Panc1 (cell line): ENCODE measurements around the gene GRIK3. TPM values are rescaled to one million over a fixed set of nuclear protein-coding genes. Genes with fewer than 3 reads are reported as not detected.

Source experiments
- ATAC-seq: fragments of 200-7000 bp; cut with Tn5 transposase; 2 replicates; pipeline ENCODE4 v1.9.1; 2020; ENCODE audit warnings: mild to moderate bottlenecking, moderate library complexity
- BruUV-seq: library from RNA; stranded (reverse); fragments of 400-500 nt; replicated peaks from 2 replicates; lab custom pipeline; 2021; lab: Mats Ljungman, UMichigan
- CTCF ChIA-PET: fragments of 300-600 bp; sonication (Branson Sonifier 250); formaldehyde crosslinking; loops from one replicate; lab custom pipeline; 2022; ENCODE audit warnings: antibody characterized with exemption; lab: Charles Lee
- POLR2A ChIA-PET: fragments of 300-600 bp; sonication (Branson Sonifier 250); formaldehyde crosslinking; loops from one replicate; lab custom pipeline; 2022; ENCODE audit warnings: antibody characterized with exemption; lab: Charles Lee
- DNase-seq: peaks from one replicate; pipeline ENCODE4 v3.0.0-alpha.2; 2010; ENCODE audit warnings: low read depth, low spot score
- H3K27ac ChIP-seq: 2 replicates; pipeline ENCODE4 v1.5.1; 2011; ENCODE audit warnings: mild to moderate bottlenecking, low read length, inconsistent platforms
- H3K27me3 ChIP-seq: fragments of 200-500 bp; sonication (Bioruptor generic); 2 replicates; pipeline ENCODE4 v1.6.0; 2014; ENCODE audit warnings: low read length, inconsistent platforms; ENCODE audit not compliant: control insufficient read depth, insufficient read depth
- H3K36me3 ChIP-seq: fragments of 200-500 bp; sonication (Bioruptor generic); 2 replicates; pipeline ENCODE4 v1.5.1; 2014; ENCODE audit warnings: inconsistent platforms, mild to moderate bottlenecking, low read length, moderate library complexity; ENCODE audit not compliant: control insufficient read depth, insufficient read depth
- H3K4me1 ChIP-seq: 2 replicates; pipeline ENCODE4 v1.5.1; 2011; ENCODE audit warnings: inconsistent platforms, mild to moderate bottlenecking, low read length, moderate library complexity; ENCODE audit not compliant: control insufficient read depth, insufficient read depth
- H3K4me3 ChIP-seq, 2 experiments: 2 replicates each; pipeline ENCODE4 v1.5.1; 2011 to 2012; ENCODE audit warnings: low read depth in 2 of 2, low read length in 2 of 2, mild to moderate bottlenecking in 2 of 2, inconsistent platforms in 1 of 2, moderate library complexity in 1 of 2
- H3K9me3 ChIP-seq: fragments of 200-500 bp; sonication (Bioruptor generic); 2 replicates; pipeline ENCODE4 v1.5.1; 2014; ENCODE audit warnings: low read depth, mild to moderate bottlenecking, inconsistent platforms, low read length, moderate library complexity; ENCODE audit not compliant: control insufficient read depth, insufficient read depth
- CTCF ChIP-seq: fragments of 450-650 bp; IDR thresholded peaks from 2 replicates; pipeline ENCODE4 v1.5.1; 2017; ENCODE audit warnings: mild to moderate bottlenecking
- POLR2AphosphoS5 ChIP-seq: IDR thresholded peaks from 2 replicates; pipeline ENCODE4 v1.6.1; 2012; ENCODE audit warnings: mild to moderate bottlenecking, low read depth, low read length, moderate library complexity
- REST ChIP-seq, 2 experiments: IDR thresholded peaks; 2 replicates each; pipeline ENCODE4 v1.6.1; 2011 to 2012; ENCODE audit warnings: low read depth in 2 of 2, control low read depth in 1 of 2, low read length in 1 of 2, mild to moderate bottlenecking in 1 of 2, moderate library complexity in 1 of 2; ENCODE audit not compliant: insufficient read depth in 1 of 2
- SIN3A ChIP-seq: IDR thresholded peaks from 2 replicates; pipeline ENCODE4 v1.6.1; 2012; ENCODE audit warnings: low read depth, mild to moderate bottlenecking, low read length, moderate library complexity, borderline replicate concordance; ENCODE audit not compliant: insufficient read depth
- TCF7L2 ChIP-seq: IDR thresholded peaks from 2 replicates; pipeline ENCODE4 v1.6.1; 2011; ENCODE audit warnings: mild to moderate bottlenecking, low read depth, low read length, inconsistent platforms
- in situ Hi-C: cut with HindIII; loops from 2 replicates; pipeline ENCODE4 v1.10.0; 2016; ENCODE audit warnings: low sequenced_read_pairs, low pct_unique_long_range_greater_than_20kb
- intact Hi-C: fragments of 100-400 bp; cut with micrococcal nuclease; formaldehyde crosslinking; loops from one replicate; pipeline ENCODE4 v1.10.0; 2022; ENCODE audit not compliant: unreplicated experiment
- total RNA-seq: library from RNA; stranded (reverse); gene quantifications from one replicate; pipeline ENCODE4 v1.2.1, GENCODE V29; 2021; ENCODE audit not compliant: unreplicated experiment

The GRIK3 gene
- total RNA-seq, 1 experiment from 2014 or later = not detected

GRCh38 chr1:36796733-36797132 is 237.6 kb downstream of the GRIK3 start:
- ChIA-PET POLR2A (interaction anchor here (0.6 kb wide), 1 partner anchor 68 kb away, joined by 3 read pairs; no protein-coding TSS in a partner anchor), CTCF (no interaction called here)
- in situ Hi-C loops = no loop called here
- DNase-seq = no peak
- H3K27ac ChIP-seq = no peak overlapping the region
- H3K36me3 ChIP-seq = no peaks in the 10 kb centered on the region
- peaks cover 10% of the 10 kb centered on the region; the same call in 1 of the 2 replicates for H3K27me3 ChIP-seq
- no peak for TF ChIP-seq REST (IDR thresholded peaks at IDR 0.05; ENCODE audit: insufficient read depth in 1 of 2, low read depth in 2 of 2, low read length in 1 of 2)
- no peak for TF ChIP-seq POLR2AphosphoS5
- TF ChIP-seq SIN3A = no peak
- TF ChIP-seq CTCF = no peak
- TF ChIP-seq TCF7L2 = no peak
- H3K4me1 ChIP-seq = no peaks in the 10 kb centered on the region
- no peak overlapping the region for H3K4me3 ChIP-seq
- ATAC-seq = no peak
- intact Hi-C loops = no loop called here
- H3K9me3 ChIP-seq = no peaks in the 10 kb centered on the region
- BruUV-seq = no TSS peak

- in situ Hi-C loops = no loop called here
- Histone ChIP-seq H3K27ac (no peak overlapping the region), H3K4me3 (no peak overlapping the region), H3K9me3 (no peaks in the 10 kb centered on the region), H3K36me3 (no peaks in the 10 kb centered on the region), H3K4me1 (no peaks in the 10 kb centered on the region), H3K27me3 (peaks cover 10% of the 10 kb centered on the region; the same call in 1 of the 2 replicates)
- intact Hi-C loops = no loop called here
- TF ChIP-seq CTCF = no peak
- TF ChIP-seq SIN3A = no peak
- TF ChIP-seq REST (IDR thresholded peaks at IDR 0.05; ENCODE audit: insufficient read depth in 1 of 2, low read depth in 2 of 2, low read length in 1 of 2) = no peak
- no peak for TF ChIP-seq TCF7L2
- TF ChIP-seq POLR2AphosphoS5 = no peak
- ChIA-PET POLR2A (interaction anchor here (0.6 kb wide), 1 partner anchor 67 kb away, joined by 3 read pairs; no protein-coding TSS in a partner anchor), CTCF (no interaction called here)
- no TSS peak for BruUV-seq
- DNase-seq = no peak
- no peak for ATAC-seq
Observed at GRCh38 chr1:36796106-36796590, 238.2 kb downstream of the GRIK3 start.
